HG02970 (cell line): ENCODE measurements around the gene TMEM200A.
A peak's percentile ranks its signal among the peaks of the same experiment; 100 is the strongest.
"Not testable (repeated sequence)": the region's sequence is repeated elsewhere in the genome, so short reads cannot be mapped to it uniquely, and the experiment has no call there.

ENCODE experiments used
- ATAC-seq: cut with Tn5 transposase; IDR thresholded peaks from one replicate; pipeline ENCODE4 v1.9.1; 2021; ENCODE audit warnings: mild to moderate bottlenecking, moderate library complexity, moderate number of reproducible peaks; ENCODE audit not compliant: unreplicated experiment, low FRiP score

TMEM200A gene

GRCh38 chr6:130365166-130366106, at the start of gene TMEM200A:
TMEM200A (plus strand) TSS chr6:130366017; CDS start chr6:130440423, 74,406 bp downstream.
- ATAC-seq: peak; percentile 71

DNA sequence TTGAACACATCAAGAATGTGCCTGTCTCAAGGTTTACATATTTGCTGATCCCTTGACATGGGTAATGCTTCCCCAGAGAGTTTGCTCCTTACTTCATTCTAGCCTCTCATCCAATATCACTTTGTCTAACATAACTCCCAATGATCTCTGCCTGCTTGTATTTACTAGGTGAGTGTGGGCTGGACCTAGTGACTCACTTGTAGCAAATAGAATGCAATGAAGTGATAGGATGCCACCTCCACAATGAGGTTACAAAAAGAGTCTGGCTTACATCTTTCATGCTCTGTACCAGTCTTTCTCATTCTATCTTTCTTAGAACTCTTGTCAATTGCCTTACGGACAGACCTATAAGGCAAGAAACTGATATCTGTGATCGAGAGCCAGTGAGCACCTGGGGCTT, 44.9 kb upstream of the TMEM200A start:
- ATAC-seq: no peak

DNA sequence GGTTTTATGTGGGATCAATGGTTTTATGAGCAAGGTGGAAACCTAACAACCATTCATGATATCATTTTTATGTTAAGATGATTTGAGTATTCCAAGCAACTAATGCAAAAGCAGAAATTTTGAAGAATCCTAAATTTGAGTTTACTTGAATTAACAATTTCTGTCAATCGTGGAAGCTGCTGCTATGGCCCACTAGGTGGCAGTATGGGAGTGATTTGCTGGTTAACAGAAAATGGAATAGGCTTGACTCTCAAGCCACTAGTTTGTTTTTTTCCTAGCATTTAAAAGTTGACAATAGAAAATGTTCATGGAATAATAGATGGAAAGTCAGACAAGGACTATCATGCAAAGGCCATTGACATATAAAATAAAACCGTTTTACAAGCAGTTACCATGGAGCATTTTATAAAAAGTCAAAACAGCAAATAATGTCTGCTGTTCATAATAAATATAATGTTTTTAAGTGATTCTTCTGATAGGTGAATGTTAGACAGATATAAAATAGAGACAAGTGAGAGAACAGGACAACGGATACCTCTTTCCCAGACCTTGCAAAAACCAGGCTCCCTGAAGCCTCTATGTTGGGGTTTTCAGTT, 43.0 kb upstream of the TMEM200A start:
- no peak for ATAC-seq

DNA sequence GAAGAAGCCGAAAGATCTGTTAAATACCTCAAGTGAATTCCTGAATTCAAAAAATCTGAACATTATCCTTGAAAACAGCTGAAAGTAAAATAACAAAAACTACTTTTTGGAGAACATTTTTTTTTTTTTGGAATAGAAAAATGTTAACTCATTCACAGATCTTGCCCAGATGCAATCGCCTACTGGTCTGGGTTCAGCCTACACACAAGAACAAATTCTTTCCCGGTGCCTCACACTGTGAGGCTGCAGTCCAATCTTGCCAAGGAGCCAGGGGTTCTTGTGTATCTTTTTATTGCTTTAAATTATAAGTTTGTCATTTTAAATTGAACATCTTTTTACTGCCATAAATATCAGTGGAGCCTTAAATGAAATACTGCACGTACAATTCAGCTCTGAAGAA, 41.2 kb upstream of the TMEM200A start:
- no peak for ATAC-seq

DNA sequence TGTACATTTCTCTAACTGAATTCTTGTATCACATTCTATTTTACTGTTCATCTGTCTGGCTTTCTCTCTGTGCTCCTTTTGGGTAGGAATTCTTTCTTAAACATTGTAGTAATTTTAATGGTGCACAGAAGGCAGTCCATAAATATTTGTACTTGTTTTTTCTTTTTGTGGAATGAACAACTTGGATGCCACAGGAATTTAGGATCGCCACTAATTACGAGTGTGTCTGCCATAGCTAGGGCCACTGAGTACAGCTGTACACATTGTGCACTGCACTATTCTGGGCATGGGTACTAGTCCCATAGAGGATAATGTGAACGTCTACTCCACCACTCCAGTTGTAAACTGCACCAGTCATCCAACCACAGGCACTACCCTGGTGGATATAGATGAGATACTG, 39.3 kb upstream of the TMEM200A start:
- no peak for ATAC-seq

DNA sequence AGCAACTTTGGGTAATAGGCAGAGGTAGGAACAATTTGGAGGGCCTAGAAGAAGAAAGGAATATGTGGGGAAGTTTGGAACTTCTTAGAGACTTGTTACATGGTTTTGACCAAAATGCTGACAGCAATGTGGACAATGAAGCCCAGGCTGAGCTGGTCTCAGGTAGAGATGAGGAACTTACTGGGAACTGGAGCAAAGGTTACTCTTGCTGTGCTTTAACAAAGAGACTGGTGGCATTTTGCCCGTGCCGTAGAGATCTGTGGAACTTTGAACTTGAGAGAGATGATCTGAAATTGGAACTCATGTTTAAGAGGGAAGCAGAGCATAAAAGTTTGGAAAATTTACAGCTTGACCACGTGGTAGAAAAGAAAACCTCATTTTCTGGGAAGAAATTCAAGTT, 28.3 kb upstream of the TMEM200A start:
- ATAC-seq: no peak

DNA sequence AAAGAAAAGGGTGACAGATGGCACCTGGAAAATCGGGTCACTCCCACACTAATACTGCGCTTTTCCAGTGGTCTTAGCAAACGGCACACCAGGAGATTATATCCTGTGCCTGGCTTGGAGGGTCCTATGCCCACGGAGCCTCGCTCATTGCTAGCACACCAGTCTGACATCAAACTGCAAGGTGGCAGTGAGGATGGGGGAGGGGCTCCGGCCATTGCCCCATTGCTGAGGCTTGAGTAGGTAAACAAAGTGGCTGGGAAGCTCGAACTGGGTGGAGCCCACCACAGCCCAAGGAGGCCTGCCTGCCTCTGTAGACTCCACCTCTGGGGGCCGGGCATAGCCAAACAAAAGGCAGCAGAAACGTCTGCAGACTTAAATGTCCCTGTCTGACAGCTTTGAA, 19.5 kb upstream of the TMEM200A start:
- ATAC-seq: not testable (repeated sequence)

DNA sequence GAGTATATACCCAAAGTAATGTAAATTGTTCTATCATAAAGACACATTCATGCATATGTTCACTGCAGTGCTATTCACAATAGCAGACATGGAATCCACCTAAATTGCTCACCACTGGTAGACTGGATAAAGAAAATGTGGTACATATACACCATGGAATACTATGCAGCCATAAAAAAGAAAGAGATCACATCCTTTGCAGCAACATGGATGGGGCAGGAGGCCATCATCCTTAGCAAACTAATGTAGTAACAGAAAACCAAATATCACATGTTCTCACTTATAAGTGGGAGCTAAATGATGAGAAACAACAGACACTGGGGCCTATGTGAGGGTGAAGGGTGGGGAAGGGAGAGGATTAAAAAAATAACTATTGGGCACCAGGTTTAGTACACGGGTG, 11.5 kb upstream of the TMEM200A start:
- no peak for ATAC-seq

GRCh38 chr6:130355572-130355971, 10.2 kb upstream of the TMEM200A start:
- no peak for ATAC-seq

- ATAC-seq: no peak
These were observed 8.4 kb upstream of the TMEM200A start for GRCh38 chr6:130357436-130357835.

GRCh38 chr6:130359736-130360135, 6.1 kb upstream of the TMEM200A start:
- no peak for ATAC-seq

DNA sequence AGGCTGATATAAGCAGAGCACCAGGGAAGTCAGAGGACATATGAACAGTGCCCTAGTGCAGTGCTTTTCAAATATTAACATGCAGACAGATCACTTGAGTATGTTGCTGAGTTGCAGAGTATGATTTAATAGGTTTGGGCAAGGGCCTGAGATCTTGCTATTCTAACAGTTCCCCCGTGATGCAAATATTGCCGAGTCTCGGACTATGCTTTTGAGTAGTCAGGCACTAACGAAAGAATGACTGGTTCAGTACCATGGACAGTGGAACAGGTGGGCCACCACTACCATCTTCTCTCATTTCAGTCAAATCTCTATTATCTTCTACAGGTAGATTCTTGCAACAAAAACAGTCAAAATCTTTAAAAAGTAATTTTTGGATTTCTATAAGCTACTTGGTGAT, 3.7 kb upstream of the TMEM200A start:
- no peak for ATAC-seq

- ATAC-seq: no peak
These were observed 1.5 kb upstream of the TMEM200A start for GRCh38 chr6:130364224-130364780.

- ATAC-seq: peak; percentile 11
These were observed 539 bp downstream of the TMEM200A start for GRCh38 chr6:130366107-130367005.

GRCh38 chr6:130367767-130368166, 1.9 kb downstream of the TMEM200A start:
- no peak for ATAC-seq

DNA sequence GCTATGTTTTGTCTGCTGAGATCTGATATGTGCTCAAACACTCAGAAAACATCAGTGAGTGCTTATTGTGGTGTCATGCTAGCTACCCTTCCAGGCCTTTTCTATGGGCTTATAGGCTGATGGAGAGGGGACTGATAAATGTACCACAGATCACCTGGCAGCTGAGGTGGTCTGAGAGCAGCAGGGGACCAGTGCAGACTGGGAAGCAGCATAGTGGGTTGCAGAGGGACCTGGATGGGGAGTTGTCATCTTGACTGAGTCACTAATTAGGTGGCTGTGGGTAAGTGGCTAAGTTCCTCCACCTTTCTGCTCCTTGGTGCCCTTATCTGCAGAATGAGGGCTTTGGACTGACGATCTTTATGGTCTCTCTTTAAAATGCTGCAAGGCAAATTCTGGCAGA, 2.8 kb downstream of the TMEM200A start:
- ATAC-seq: no peak

- no peak for ATAC-seq
These were observed 4.0 kb downstream of the TMEM200A start for GRCh38 chr6:130369831-130370230.

DNA sequence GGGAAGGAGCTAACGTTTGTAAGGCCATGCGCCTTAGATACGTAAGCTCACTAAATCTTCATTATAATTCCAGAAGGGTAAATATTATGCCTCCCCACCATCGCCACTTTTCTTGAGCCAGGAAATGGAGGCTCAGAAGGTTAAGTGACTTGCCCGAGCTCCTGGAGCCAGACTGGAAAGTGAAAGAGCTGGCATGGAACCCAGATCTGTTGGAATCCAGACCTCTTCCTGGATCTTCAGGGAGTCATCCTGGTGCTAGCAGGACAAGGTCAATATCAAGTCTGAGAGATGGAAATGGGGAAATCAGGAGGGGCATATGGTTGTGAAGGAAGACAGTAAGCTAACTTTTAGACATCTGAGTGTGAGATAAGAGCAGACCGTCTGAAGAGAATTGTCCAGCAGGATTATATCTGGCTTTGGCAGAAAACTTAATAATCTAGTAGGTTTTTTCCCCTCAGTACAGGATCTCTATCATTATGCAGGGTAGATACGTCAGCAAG, 6.2 kb downstream of the TMEM200A start:
- ATAC-seq: no peak

GRCh38 chr6:130372786-130373185, 7.0 kb downstream of the TMEM200A start:
- no peak for ATAC-seq

GRCh38 chr6:130373992-130374391, 8.2 kb downstream of the TMEM200A start:
- ATAC-seq: no peak
